ENCODE data around the gene ENTPD6.

DNA sequence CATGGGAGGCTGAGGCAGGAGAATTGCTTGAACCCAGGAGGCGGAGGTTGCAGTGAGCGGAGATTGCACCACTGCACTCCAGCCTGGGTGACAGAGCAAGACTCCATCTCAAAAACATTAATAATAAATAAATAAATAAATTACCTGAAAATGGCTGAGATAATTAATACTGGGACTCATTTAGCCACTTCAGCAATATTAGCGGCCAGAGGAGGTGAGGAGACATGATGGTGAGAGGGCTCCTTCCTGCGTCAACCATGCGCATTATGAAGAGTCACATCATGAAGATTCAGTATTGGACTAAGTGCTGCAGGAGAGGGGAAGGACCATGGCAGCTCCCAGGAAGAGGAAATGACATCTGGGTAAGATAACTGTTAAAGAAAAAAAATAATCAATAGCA, 49.5 kb downstream of the ENTPD6 start:
- TF ChIP-seq FOXM1 (IDR thresholded peaks at IDR 0.05; ENCODE audit: borderline replicate concordance) (no peak), HDGF (IDR thresholded peaks at IDR 0.05; ENCODE audit: borderline replicate concordance) (no peak), ARNT (IDR thresholded peaks at IDR 0.05) (no peak), ZNF384 (IDR thresholded peaks at IDR 0.05) (no peak), BHLHE40 (IDR thresholded peaks at IDR 0.05; ENCODE audit: borderline replicate concordance) (no peak), LEF1 (IDR thresholded peaks at IDR 0.05; ENCODE audit: borderline replicate concordance) (no peak)

Measured in HEK293T (cell line).